Measurements from ENCODE around the gene RTEL1. TPM values are rescaled to one million over a fixed set of nuclear protein-coding genes. Genes with fewer than 3 reads are reported as not detected.

Gene RTEL1
- total and polyA plus RNA-seq, 2 experiments from 2014 or later = 14.0 to 18.2 TPM

- Histone ChIP-seq H3K27me3 (no peaks in the 10 kb centered on the region), H3K36me3 (replicated peaks; ENCODE audit: insufficient read depth, low read depth) (no peaks in the 10 kb centered on the region), H3K27ac (peak overlapping the region; percentile 98), H3K4me2 (peak overlapping the region; percentile 95), H3K4me1 (ENCODE audit: insufficient read depth) (peaks cover 31% of the 10 kb centered on the region), H3K79me2 (peaks cover 6% of the 10 kb centered on the region), H3K9me3 (ENCODE audit: low read depth) (no peaks in the 10 kb centered on the region), H3K4me3 (no peak overlapping the region), H2AFZ (no peak overlapping the region), H4K20me1 (ENCODE audit: insufficient read depth, poor library complexity, severe bottlenecking) (no peaks in the 10 kb centered on the region), H3K9me2 (replicated peaks; ENCODE audit: insufficient read depth) (no peaks in the 10 kb centered on the region)
- WGBS (ENCODE audit: low lambda C conversion rate, missing lambda C conversion rate) = 83% methylated on average over 15 of the region's 30 CpGs
- DNase-seq (ENCODE audit: low spot score) = no peak
- no peak for TF ChIP-seq EZH2 (IDR thresholded peaks at IDR 0.05; ENCODE audit: borderline replicate concordance)
These were observed 83.7 kb downstream of the RTEL1 start for GRCh38 chr20:63741676-63742380.

GRCh38 chr20:63742381-63743024 is 84.4 kb downstream of the RTEL1 start:
- H3K9me3 ChIP-seq (ENCODE audit: low read depth) = no peaks in the 10 kb centered on the region
- WGBS (ENCODE audit: low lambda C conversion rate, missing lambda C conversion rate) = 94% methylated on average over 34 of the region's 37 CpGs

GRCh38 chr20:63743210-63743970 is 85.3 kb downstream of the RTEL1 start:
- Histone ChIP-seq H3K36me3 (replicated peaks; ENCODE audit: insufficient read depth, low read depth) (no peaks in the 10 kb centered on the region), H3K27ac (no peak overlapping the region), H3K27me3 (no peaks in the 10 kb centered on the region), H3K9me3 (ENCODE audit: low read depth) (no peaks in the 10 kb centered on the region), H3K79me2 (peaks cover 6% of the 10 kb centered on the region), H3K4me2 (no peak overlapping the region), H4K20me1 (ENCODE audit: insufficient read depth, poor library complexity, severe bottlenecking) (no peaks in the 10 kb centered on the region), H2AFZ (no peak overlapping the region), H3K9me2 (replicated peaks; ENCODE audit: insufficient read depth) (no peaks in the 10 kb centered on the region), H3K4me1 (ENCODE audit: insufficient read depth) (peaks cover 19% of the 10 kb centered on the region), H3K4me3 (no peak overlapping the region)
- no peak for TF ChIP-seq EZH2 (IDR thresholded peaks at IDR 0.05; ENCODE audit: borderline replicate concordance)
- TF ChIP-seq EZH2phosphoT487 (IDR thresholded peaks at IDR 0.05; ENCODE audit: low read depth, severe bottlenecking, unreplicated experiment) = no peak
- TF ChIP-seq CTCF (IDR thresholded peaks at IDR 0.05; ENCODE audit: poor library complexity) = no peak
- 92% methylated on average over 31 of the region's 31 CpGs for WGBS (ENCODE audit: low lambda C conversion rate, missing lambda C conversion rate)
- peak; percentile 3 for DNase-seq (ENCODE audit: low spot score)

More at GRCh38 chr20:63742381-63743024, 84.4 kb downstream of the RTEL1 start:
- peak; percentile 10 for DNase-seq (ENCODE audit: low spot score)
- Histone ChIP-seq H3K4me1 (ENCODE audit: insufficient read depth) (peaks cover 27% of the 10 kb centered on the region), H3K79me2 (peaks cover 6% of the 10 kb centered on the region), H3K36me3 (replicated peaks; ENCODE audit: insufficient read depth, low read depth) (no peaks in the 10 kb centered on the region), H2AFZ (no peak overlapping the region), H3K27me3 (no peaks in the 10 kb centered on the region), H3K27ac (no peak overlapping the region), H3K4me3 (no peak overlapping the region), H3K4me2 (no peak overlapping the region), H4K20me1 (ENCODE audit: insufficient read depth, poor library complexity, severe bottlenecking) (no peaks in the 10 kb centered on the region), H3K9me2 (replicated peaks; ENCODE audit: insufficient read depth) (no peaks in the 10 kb centered on the region)
- TF ChIP-seq EZH2phosphoT487 (IDR thresholded peaks at IDR 0.05; ENCODE audit: low read depth, severe bottlenecking, unreplicated experiment) = no peak
- no peak for TF ChIP-seq EZH2 (IDR thresholded peaks at IDR 0.05; ENCODE audit: borderline replicate concordance)
- no peak for TF ChIP-seq CTCF (IDR thresholded peaks at IDR 0.05; ENCODE audit: poor library complexity)
